Activated CD8-positive, alpha-beta memory T cell treated with anti-CD3 and anti-CD28 coated beads for 36 hours (primary cell): Measurements from ENCODE around the gene LILRB2. TPM values are rescaled to one million over a fixed set of nuclear protein-coding genes. Genes with fewer than 3 reads are reported as not detected.
"Not testable (repeated sequence)": the region's sequence is repeated elsewhere in the genome, so short reads cannot be mapped to it uniquely, and the experiment has no call there.

ENCODE experiments used
- CTCF ChIA-PET: fragments of 350-600 bp; sonication (Branson Sonifier 250); formaldehyde crosslinking; loops from one replicate; lab custom pipeline; 2021; ENCODE audit warnings: antibody characterized with exemption; lab: Charles Lee
- POLR2A ChIA-PET: fragments of 350-600 bp; sonication (Branson Sonifier 250); formaldehyde crosslinking; loops from one replicate; lab custom pipeline; 2021; ENCODE audit warnings: antibody characterized with exemption; lab: Charles Lee
- total RNA-seq, 2 experiments: library from RNA; stranded (reverse); gene quantifications; one replicate each; pipeline ENCODE4 v1.2.3, GENCODE V29; 2021

LILRB2 gene
- total RNA-seq, result not detected

DNA sequence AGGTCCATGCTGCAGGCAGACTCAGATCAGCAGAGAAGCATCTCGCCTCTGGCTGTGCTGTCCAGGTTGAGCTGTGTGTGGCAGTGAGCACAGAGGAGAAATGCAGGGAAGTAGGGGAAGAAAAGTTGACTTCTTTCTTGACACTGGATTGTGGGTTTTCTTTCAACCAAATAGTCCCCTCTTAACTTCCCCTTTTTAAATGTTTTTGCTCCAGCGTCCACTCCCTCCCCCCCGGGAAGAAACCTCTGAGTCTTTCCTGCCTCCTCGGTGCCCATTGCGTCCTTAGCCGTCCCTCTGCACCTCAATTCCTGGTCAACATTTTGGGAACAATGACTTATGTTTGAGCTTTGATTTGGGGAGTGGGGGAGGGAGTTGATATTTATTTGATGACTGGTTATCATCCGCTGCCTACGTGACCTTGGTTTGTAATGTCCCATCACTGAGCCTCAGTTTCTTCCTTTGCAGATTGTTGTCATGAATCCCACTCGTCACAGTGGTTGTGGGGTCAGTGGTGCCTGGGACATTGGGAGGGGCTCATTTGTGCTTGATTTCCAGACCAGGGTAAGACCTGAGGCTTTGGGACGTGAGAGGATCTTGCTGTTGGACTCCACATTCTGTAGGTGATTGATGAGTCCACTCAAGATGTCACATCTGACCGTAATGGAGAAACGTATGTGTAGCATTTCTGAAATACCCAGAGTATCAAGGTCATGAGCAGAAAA is at the start of gene LILRB2:
Gene LILRB2 (minus strand): TSS at position 104 of the 722 bp plus-strand sequence. CDS start 614 bp downstream, outside the sequence.
- ChIA-PET CTCF (no interaction called here), POLR2A (no interaction called here)

DNA sequence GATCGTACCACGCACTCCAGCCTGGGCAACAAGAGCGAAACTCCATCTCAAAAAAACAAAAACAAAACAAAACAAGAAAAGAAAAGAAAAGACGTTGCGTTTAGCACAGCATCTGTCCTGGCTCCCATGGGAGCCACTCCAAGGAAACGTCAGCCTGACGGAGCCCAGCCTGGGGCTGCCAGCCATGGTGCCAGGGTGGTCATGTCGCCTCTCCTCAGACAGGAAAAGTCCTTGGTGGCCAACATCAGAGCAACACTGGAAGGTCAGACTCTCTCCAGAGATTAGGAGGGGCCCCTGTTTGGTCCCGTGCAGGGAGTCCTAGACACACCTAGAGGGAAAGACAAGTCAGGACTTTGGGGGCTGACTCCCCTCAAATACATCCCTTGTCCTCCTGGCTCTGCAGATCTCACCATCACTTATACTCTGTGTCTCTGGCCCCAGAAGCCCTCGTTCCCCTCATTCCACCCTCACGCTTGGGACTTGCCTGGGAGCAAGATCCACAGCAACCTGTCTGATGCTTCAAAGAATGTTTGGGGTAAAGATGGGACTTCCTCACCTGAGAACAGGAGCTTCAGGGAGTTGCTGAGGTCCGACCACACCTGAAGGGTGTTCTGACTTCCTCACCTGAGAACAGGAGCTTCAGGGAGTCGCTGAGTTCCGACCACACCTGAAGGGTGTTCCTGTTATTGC is 48.7 kb upstream of the LILRB2 start:
- ChIA-PET CTCF (interaction anchor here (0.6 to 0.7 kb wide), 2 partner anchors 19 to 25 kb away, joined by 3 read pairs; no protein-coding TSS in a partner anchor), POLR2A (no interaction called here)

DNA sequence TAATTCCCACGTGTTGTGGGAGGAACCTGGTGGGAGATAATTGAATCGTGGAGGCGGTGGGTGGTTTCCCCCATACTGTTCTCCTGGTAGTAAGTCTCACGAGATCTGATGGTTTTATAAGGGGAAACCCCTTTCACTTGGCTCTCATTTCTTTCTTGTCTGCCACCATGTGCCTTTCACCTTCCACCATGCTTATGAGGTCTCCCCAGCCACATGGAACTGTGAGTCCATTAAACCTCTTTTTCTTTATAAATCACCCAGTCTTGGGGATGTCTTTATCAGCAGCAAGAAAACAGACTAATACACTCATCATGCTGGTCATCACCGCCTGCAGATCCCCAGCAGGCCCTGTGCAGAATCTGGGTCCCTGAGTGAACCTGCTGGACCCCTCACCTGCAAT is 47.9 kb upstream of the LILRB2 start:
- POLR2A ChIA-PET, result not testable (repeated sequence)
- CTCF ChIA-PET, result interaction anchor here (7.1 kb wide), 1 partner anchor 61 kb away, joined by 60 read pairs; no protein-coding TSS in a partner anchor

DNA sequence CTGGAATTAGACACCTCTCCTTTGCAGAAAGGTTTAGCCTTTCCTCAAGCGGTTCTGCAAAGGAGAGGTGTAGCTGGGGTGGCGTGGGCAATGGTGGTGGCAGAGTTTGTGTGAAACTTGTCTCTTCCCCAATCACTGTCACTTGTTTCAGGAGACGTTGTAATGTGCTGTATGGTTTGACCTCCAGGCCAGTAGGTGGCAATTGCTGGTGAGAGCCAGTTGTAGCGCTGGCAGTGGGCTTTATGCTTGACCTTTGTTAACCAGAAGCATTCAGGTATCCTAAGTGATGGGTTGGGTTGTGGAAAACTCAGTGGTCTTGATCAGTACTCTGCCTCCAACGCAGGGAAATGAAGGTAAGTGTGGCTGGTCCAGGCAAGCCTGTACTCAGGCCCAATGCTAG is 44.7 kb upstream of the LILRB2 start:
- POLR2A ChIA-PET, result no interaction called here
- CTCF ChIA-PET, result interaction anchor here (1.5 to 7.1 kb wide), 2 partner anchors 31 to 64 kb away, joined by 6 to 60 read pairs; no protein-coding TSS in a partner anchor

DNA sequence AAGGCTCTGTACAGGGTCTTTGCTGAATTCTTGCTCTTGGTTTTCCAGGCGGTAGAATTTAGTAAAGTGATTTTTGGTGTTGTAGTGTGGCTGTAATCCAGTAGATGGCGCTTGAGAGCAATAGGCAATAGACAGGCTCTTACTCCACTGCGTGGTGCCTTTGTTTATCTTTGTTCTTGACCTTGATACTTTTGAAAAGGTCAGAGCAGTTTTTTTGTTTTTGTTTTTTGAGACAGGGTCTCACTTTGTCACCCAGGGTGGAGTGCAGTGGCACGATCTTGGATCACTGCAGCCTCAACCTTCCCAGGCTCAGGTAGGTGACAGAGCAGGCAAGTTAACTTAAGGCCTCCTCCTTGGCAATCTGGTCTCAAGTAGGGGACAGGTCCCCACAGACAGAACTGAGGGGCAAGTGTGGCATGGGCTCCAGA is 44.3 kb upstream of the LILRB2 start:
- CTCF ChIA-PET, result interaction anchor here (1.5 to 7.1 kb wide), 2 partner anchors 32 to 65 kb away, joined by 6 to 60 read pairs; no protein-coding TSS in a partner anchor
- POLR2A ChIA-PET, result no interaction called here

DNA sequence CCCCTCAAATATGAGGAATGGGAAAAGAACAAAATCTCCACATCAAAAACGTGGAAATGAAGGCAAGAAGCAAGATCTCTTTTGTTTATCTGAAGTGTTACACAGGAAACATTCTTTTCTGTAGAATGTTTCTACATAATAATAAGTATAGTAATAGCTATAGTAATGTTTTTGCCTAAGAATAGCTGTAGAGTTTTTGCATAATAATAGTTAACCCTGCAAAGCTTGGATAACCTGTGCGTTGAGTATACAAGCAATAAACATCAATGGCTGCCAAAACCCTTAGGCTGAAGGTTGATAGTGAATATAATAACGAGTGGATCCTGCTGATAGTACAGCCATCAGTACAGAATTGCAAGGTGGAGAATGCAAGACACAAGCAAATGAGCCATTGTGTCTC is 43.2 kb upstream of the LILRB2 start:
- CTCF ChIA-PET, result interaction anchor here (1.5 to 7.1 kb wide), 2 partner anchors 33 to 66 kb away, joined by 6 to 60 read pairs; no protein-coding TSS in a partner anchor

DNA sequence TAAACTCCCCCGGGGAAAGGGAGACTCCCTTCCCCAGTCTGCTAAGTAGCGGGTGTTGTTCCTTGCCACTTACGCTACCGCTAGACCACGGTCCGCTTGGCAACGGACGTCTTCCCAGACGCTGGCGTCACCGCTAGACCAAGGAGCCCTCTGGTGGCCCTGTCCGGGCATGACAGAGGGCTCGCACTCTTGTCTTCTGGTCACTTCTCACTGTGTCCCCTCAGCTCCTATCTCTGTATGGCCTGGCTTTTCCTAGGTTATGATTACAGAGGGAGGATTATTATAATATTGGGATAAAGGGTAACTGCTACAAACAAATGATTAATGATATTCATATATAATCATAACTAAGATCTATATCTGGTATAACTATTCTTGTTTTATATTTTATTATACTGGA is 42.0 kb upstream of the LILRB2 start:
- POLR2A ChIA-PET, result not testable (repeated sequence)
- CTCF ChIA-PET, result interaction anchor here (7.1 kb wide), 1 partner anchor 67 kb away, joined by 60 read pairs; no protein-coding TSS in a partner anchor

More for the DNA sequence above, 43.2 kb upstream of the LILRB2 start:
- POLR2A ChIA-PET, result no interaction called here

DNA sequence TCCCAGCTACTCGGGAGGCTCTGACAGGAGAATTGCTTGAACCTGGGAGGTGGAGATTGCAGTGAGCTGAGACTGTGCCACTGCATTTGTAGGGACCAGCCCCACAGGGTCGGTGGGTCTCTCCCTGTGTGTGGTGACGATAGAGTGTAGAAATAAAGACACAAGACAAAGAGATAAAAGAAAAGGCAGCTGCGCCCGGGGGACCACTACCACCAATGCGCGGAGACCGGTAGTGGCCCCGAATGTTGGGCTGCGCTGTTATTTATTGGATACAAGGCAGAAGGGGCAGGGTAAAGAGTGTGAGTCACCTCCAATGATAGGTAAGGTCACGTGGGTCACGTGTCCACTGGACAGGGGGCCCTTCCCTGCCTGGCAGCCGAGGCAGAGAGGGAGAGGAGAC is 41.4 kb upstream of the LILRB2 start:
- CTCF ChIA-PET, result interaction anchor here (7.1 kb wide), 1 partner anchor 68 kb away, joined by 60 read pairs; no protein-coding TSS in a partner anchor
- POLR2A ChIA-PET, result not testable (repeated sequence)

DNA sequence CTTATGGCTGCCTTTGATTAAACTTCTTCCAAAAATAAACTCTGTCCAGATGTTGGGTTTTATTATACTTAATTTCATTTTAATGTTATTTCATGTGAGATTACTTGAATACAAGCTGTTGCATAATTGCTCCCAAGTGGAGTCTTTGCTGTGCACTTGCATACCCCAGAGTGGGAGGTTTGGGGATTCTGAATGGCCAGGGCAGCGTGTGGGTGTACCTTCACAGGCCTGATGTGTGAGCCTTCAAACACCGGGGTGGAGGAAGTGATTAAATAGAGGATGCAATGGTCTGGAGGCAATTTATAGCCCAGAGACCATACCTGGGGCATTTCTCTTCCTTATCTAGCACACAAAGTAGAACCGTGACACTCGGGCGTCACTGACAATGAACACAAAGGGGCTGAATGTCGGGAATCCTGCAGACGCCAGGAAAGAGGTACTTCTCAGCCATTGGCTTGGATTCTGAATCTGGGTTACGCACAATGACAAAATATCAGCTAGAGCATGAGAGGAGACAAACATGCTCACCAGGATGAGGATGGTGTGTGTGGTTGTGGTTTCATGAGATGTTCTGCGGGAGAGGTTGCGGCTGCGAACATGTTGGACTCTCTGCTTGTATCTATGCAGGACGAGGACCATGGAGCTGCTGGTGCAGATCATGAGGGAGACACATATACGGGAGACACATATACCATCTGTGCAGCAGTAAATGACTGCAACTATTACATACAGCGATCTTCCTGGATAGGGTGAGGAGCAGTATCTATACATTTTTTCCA is 39.2 kb upstream of the LILRB2 start:
- ChIA-PET POLR2A (no interaction called here), CTCF (no interaction called here)

DNA sequence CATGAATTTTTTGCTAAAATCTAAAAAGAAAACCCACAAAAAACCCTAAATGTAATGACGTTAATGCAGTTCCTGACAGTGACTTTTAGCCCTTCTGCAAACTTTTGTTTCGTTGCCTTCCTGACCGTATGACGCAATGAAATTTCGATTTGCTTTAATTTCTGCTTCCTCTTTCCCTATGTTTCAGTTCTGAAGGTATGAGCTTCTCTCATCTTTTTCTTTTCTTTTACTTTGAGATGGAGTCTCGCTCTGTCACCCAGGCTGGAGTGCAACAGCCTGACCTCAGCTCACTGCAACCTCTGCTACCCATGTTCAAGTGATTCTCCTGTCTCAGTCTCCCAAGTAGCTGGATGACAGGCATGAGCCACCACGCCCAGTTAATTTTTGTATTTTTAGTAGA is 38.1 kb upstream of the LILRB2 start:
- POLR2A ChIA-PET, result no interaction called here
- CTCF ChIA-PET, result interaction anchor here (2.0 kb wide), 1 partner anchor 72 kb away, joined by 6 read pairs; no protein-coding TSS in a partner anchor

DNA sequence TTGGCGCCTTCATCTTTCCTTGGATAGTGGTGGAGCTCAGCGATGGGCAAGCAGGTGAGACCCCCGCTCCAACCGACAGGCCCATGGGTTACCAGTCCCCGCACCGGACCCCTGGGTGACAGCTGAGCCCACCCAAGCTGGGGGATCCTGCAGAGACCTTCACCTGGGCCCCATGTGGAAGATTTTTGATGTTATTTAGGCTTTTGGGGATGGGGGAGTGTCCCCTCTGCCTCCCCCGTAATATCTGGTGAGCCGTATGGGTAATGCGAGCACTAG is 37.0 kb upstream of the LILRB2 start:
- CTCF ChIA-PET, result interaction anchor here (2.0 kb wide), 1 partner anchor 73 kb away, joined by 6 read pairs; no protein-coding TSS in a partner anchor
- POLR2A ChIA-PET, result no interaction called here

DNA sequence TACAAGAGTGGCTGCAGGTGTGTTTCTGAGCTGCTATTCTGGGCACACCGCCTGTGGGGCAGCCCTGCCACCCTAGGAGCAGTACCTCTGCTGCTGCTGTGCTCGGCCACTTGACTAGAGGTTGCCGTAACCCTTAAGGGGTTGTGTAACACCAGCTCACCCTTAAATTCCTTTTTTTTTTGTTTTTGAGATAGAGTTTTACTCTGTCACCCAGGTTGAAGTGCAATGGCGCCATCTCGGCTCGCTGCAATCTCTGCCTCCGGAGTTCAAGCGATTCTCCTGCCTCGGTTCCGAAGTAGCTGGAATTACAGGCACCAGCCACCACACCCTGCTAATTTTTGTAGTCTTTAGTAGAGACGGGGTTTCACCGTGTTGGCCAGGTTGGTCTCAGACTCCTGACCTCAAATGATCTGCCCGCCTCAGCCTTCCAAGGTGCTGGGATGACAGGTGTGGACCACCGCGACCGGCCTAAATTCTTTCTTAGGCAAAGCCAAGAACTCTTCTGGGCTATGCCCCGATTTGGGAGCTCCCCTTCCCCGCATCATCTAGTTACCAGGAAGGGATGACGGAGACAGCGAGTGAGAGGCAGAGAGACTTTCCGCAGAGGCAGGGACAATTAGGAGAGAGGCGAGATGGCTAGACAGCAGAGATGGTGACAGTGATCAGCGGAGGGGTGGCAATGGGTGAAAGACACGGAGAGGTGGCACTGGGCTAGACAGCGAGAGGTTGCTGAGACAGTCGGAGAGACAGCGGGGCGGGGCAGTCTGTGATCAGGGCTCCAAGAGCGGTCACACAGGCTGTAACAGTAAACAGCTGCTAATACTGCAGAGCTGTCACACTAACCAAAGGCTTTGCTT is 36.4 kb upstream of the LILRB2 start:
- ChIA-PET POLR2A (no interaction called here), CTCF (interaction anchor here (2.0 kb wide), 1 partner anchor 74 kb away, joined by 6 read pairs; no protein-coding TSS in a partner anchor)

DNA sequence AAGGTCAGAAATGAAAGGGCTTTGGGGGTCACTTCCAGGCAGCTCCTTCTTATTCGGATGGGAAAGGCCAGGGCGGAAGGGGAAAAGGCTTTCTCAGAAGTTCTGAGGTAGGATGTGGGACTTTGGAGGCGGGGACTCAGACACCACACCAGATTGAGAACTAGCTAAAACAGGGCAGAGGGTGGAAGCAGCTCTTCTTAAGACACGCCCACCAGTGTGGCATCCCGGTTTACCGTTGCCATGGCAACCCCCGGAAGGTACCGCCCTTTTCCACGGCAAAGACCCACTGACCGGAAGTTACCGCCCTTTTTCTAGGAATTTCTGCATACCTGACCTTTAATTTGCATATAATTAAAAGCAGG is 35.8 kb upstream of the LILRB2 start:
- CTCF ChIA-PET, result no interaction called here
- POLR2A ChIA-PET, result no interaction called here

DNA sequence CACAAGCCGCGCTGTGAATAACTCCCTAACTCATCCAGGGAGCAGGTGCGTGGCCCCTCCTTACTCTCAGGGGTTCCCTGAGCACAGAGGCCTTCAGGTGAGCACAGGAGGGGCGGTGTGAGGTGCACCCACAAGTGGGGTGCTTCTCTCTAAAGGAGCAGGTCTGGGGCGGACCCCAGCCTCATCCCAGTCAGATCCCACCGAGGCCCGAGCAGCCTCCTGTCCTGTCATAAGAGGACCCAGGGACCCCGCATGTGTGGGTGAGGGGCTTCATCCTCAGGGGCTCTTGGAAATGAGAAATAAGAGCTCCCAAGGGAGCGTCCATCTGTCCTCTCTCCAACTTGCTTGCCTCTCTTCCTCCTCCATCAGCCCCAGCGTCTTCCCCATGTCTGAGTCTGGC is 35.0 kb upstream of the LILRB2 start:
- ChIA-PET CTCF (no interaction called here), POLR2A (no interaction called here)

DNA sequence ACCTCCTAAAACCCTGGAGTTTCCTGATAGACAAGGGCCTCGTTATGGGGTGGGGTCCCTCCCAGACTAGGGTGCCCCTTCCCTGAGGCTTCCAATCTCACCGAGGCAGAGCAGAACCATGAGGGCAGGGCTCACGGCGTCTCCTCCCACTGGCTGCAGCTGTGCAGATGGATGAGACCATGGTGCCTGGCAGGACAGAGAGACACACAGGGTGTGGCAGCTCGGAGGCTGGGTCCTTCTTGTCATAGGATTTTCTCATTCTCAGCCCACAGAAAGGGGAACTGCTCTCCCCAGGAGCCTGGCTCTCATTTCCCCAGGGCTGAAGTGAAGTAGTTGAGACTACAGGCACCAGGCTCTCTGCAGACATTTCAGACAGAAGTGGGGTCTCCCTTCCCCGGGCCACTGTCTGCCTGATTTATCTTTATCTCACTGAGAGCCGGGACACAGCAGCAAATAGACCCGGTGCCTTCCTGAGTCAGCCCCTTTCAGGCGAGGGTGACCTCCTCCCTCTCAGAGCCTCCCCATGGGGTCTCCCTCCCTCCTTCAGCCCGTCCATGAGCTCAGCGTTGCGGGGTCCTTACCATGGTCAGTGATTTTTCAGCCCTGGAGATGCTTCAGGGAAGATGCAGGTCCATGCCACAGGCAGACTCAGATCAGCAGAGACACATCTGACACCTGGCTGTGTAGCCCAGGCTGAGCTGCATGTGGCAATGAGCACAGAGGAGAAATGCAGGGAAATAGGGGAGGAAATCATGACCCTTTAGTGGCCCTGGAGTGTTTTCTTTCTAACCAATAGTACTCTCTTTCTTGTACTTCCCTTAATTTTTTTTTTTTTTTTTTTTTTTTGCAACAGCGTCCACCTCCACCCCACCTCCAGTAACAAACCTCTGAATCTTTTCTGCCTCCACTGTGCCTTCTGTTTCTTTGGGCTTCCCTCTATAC is 31.8 kb upstream of the LILRB2 start, which contains the start of gene LILRA5:
Gene LILRA5 (minus strand): TSS at position 731 of the 942 bp plus-strand sequence. CDS start 147 bp downstream, at position 584.
- POLR2A ChIA-PET, result no interaction called here
- CTCF ChIA-PET, result no interaction called here

DNA sequence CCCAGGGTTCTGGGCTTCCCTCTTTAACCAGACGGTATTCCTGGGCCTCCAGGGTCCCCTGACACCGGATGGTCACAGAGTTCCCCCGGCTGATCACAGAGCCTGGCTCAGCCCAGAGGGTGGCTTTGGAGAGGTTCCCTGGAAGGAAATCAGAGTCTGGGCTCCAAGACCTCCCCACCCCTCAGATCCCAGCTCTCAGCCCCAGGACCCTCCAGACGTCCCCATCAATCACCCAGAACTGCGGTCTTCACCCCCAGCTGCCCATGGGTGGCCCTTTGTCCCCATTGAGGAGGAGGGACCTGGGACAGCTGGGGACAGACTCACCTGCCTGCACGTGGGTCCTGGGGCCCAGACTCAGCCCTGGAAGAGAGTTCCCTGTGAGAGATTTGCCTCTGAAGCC is 31.1 kb upstream of the LILRB2 start:
- CTCF ChIA-PET, result no interaction called here
- POLR2A ChIA-PET, result no interaction called here

DNA sequence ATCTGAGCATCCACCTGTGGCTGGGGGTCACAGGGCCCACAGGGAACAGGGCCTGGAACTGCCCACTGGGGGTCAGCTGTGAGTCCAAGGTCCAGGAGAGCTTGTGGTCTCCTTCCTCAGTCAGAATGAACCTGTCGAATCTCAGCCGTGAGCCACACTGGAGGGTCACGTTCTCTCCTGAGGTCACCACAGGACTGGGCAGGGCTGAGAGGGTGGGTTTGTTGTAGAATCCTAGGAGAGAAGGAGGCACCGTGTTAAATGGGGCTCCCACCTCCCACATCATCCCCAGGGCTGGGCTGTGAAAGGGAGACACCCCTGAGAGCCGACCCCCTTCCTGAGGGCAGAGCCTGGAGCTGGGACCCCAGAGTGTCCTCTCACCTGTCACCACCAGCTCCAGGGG is 30.6 kb upstream of the LILRB2 start:
- CTCF ChIA-PET, result interaction anchor here (0.7 kb wide), 1 partner anchor 19 kb away, joined by 3 read pairs; no protein-coding TSS in a partner anchor

More for the DNA sequence above, 30.6 kb upstream of the LILRB2 start:
- POLR2A ChIA-PET, result no interaction called here
